ENCODE measurements around the gene DOCK8.

GRCh38 chr9:224026-224425 lies 9.4 kb downstream of the DOCK8 start:
- TF ChIP-seq CTCF (conservative IDR thresholded peaks at IDR 0.05) (no peak), ZFX (IDR thresholded peaks at IDR 0.05) (no peak)

All from C4-2B (cell line).